ENCODE measurements around the gene PRKAG1.

DNA sequence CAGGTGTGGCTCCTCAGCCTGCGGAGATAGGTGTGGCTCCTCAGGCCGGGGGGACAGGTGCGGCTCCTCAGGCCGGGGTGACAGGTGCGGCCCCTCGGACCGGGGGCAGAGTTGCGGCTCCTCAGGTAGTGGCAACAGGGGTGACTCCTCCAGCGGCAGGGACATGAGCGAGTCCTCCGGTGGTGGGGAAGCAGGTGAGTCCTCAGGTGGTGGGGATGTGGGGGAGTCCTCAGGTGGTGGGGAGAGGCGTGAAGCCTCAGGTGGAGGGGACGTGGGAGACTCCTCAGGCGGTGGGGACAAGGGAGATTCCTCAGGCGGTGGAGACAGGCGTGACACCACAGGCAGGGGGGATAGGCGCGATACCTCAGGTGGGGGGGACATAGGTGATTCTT is 32.8 kb upstream of the PRKAG1 start:
- TF ChIP-seq CTCF (IDR thresholded peaks at IDR 0.05; ENCODE audit: low read length) (no peak), EZH2 (IDR thresholded peaks at IDR 0.05; ENCODE audit: borderline replicate concordance, low read length) (no peak)
